HCT116 (cell line): Measurements from ENCODE around the gene FAM13A. TPM values are rescaled to one million over a fixed set of nuclear protein-coding genes. Genes with fewer than 3 reads are reported as not detected.

Source experiments
- ATAC-seq: fragments of 200-7000 bp; cut with Tn5 transposase; 2 replicates; pipeline ENCODE4 v1.9.1; 2020; ENCODE audit warnings: mild to moderate bottlenecking, moderate library complexity
- BruUV-seq: library from RNA; stranded (reverse); fragments of 400-500 nt; replicated peaks from 2 replicates; lab custom pipeline; 2021; lab: Mats Ljungman, UMichigan
- CTCF ChIA-PET: fragments of 300-600 bp; sonication (Branson Sonifier 250); formaldehyde crosslinking; loops from one replicate; lab custom pipeline; 2021; ENCODE audit warnings: antibody characterized with exemption; lab: Charles Lee
- POLR2A ChIA-PET: fragments of 300-600, 350-600 bp; sonication (Branson Sonifier 250); formaldehyde crosslinking; loops from one replicate; lab custom pipeline; 2021; ENCODE audit warnings: antibody characterized with exemption; lab: Charles Lee
- RAD21 ChIA-PET, 2 experiments: fragments of 300-600 bp; sonication (Branson Sonifier 250); formaldehyde crosslinking; loops; one replicate each; lab custom pipeline; 2023; ENCODE audit warnings: low total read pairs in 2 of 2; ENCODE audit not compliant: uncharacterized antibody in 2 of 2, unreplicated experiment in 2 of 2, low non-redundant PET in 1 of 2; lab: Charles Lee
- DNase-seq: peaks from one replicate; pipeline ENCODE4 v3.0.0-alpha.2; 2010; ENCODE audit warnings: low read depth, low spot score
- H2AFZ ChIP-seq: fragments of 200-600 bp; shearing (Covaris generic), sonication (generic); 2 replicates; pipeline ENCODE4 v1.6.1; 2017; ENCODE audit warnings: low read depth, mixed run types, mixed read lengths, antibody characterized with exemption, low read length; ENCODE audit not compliant: poor library complexity, severe bottlenecking
- H3K27ac ChIP-seq: 2 replicates; pipeline ENCODE4 v1.5.1; 2012; ENCODE audit warnings: low read depth, low read length
- H3K27me3 ChIP-seq: fragments of 200-600 bp; sonication (generic); 2 replicates; pipeline ENCODE4 v1.6.1; 2016; ENCODE audit warnings: mixed run types, low read length, mixed read lengths; ENCODE audit not compliant: insufficient read depth
- H3K36me3 ChIP-seq, 2 experiments: fragments of 200-500 bp in 1 of 2; fragments of 200-600 bp in 1 of 2; sonication (Bioruptor generic) in 1 of 2; sonication (generic) in 1 of 2; 2 replicates each; pipeline versions ENCODE4 v1.5.1 to v1.6.1; 2014 to 2016; ENCODE audit warnings: low read length in 2 of 2, inconsistent platforms in 1 of 2, mixed read lengths in 1 of 2, mixed run types in 1 of 2; ENCODE audit not compliant: insufficient read depth in 2 of 2, control insufficient read depth in 1 of 2
- H3K4me1 ChIP-seq, 2 experiments: fragments of 200-600 bp in 1 of 2; sonication (generic) in 1 of 2; 2 replicates each; pipeline versions ENCODE4 v1.5.1 to v1.6.1; 2012 to 2017; ENCODE audit warnings: low read length in 2 of 2, inconsistent platforms in 1 of 2, mild to moderate bottlenecking in 1 of 2, mixed read lengths in 1 of 2, mixed run types in 1 of 2, moderate library complexity in 1 of 2; ENCODE audit not compliant: insufficient read depth in 2 of 2, control insufficient read depth in 1 of 2
- H3K4me2 ChIP-seq: fragments of 200-600 bp; sonication (generic); 2 replicates; pipeline ENCODE4 v1.6.1; 2017; ENCODE audit warnings: mixed run types, low read length, mixed read lengths
- H3K4me3 ChIP-seq, 2 experiments: fragments of 200-600 bp in 1 of 2; sonication (generic) in 1 of 2; replicated peaks in 1 of 2; 2 replicates each; pipeline ENCODE4 v1.5.1; 2011 to 2016; ENCODE audit warnings: low read length in 2 of 2, control low read depth in 1 of 2, low read depth in 1 of 2, mild to moderate bottlenecking in 1 of 2, mixed read lengths in 1 of 2, mixed run types in 1 of 2
- H3K79me2 ChIP-seq: fragments of 200-600 bp; sonication (generic); 2 replicates; pipeline ENCODE4 v1.6.1; 2017; ENCODE audit warnings: mild to moderate bottlenecking, mixed run types, low read length, moderate library complexity, mixed read lengths; ENCODE audit not compliant: insufficient read depth
- H3K9ac ChIP-seq: fragments of 200-600 bp; sonication (generic); 2 replicates; pipeline ENCODE4 v1.6.1; 2016; ENCODE audit warnings: low read length, mixed read lengths
- H3K9me2 ChIP-seq: fragments of 200-600 bp; sonication (generic), shearing (Covaris generic); 2 replicates; pipeline ENCODE4 v1.6.1; 2017; ENCODE audit warnings: mixed run types, mild to moderate bottlenecking, moderate library complexity; ENCODE audit not compliant: insufficient read depth
- H3K9me3 ChIP-seq, 2 experiments: fragments of 200-500 bp in 1 of 2; fragments of 200-600 bp in 1 of 2; sonication (Bioruptor generic) in 1 of 2; sonication (generic) in 1 of 2; 2 replicates each; pipeline ENCODE4 v1.6.1; 2014 to 2017; ENCODE audit warnings: low read length in 2 of 2, mixed read lengths in 2 of 2, inconsistent platforms in 1 of 2, low read depth in 1 of 2, mild to moderate bottlenecking in 1 of 2, mixed run types in 1 of 2, moderate library complexity in 1 of 2; ENCODE audit not compliant: control insufficient read depth in 1 of 2, insufficient read depth in 1 of 2
- H4K20me1 ChIP-seq: fragments of 200-600 bp; sonication (generic), shearing (Covaris generic); 2 replicates; pipeline ENCODE4 v1.6.1; 2017; ENCODE audit warnings: mixed run types, mild to moderate bottlenecking, moderate library complexity; ENCODE audit not compliant: insufficient read depth
- ATF3 ChIP-seq: IDR thresholded peaks from 2 replicates; pipeline ENCODE4 v1.6.1; 2012
- CBX3 ChIP-seq: IDR thresholded peaks from 2 replicates; pipeline ENCODE4 v1.6.1; 2012; ENCODE audit warnings: low read depth
- EGR1 ChIP-seq: IDR thresholded peaks from 2 replicates; pipeline ENCODE4 v1.6.1; 2012; ENCODE audit warnings: low read depth
- EZH2 ChIP-seq: fragments of 200-600 bp; sonication (generic); IDR thresholded peaks from 2 replicates; pipeline ENCODE4 v1.6.1; 2017; ENCODE audit warnings: antibody characterized with exemption, mixed run types
- EZH2phosphoT487 ChIP-seq: fragments of 200-600 bp; IDR thresholded peaks from 2 replicates; pipeline ENCODE4 v1.6.1; 2018; ENCODE audit warnings: antibody characterized with exemption, borderline replicate concordance
- JUND ChIP-seq: IDR thresholded peaks from 2 replicates; pipeline ENCODE4 v1.6.1; 2012
- MAX ChIP-seq: IDR thresholded peaks from 2 replicates; pipeline ENCODE4 v1.6.1; 2012
- POLR2A ChIP-seq: IDR thresholded peaks from 2 replicates; pipeline ENCODE4 v1.7.0; 2011; ENCODE audit warnings: borderline replicate concordance; ENCODE audit not compliant: insufficient read depth, insufficient read length; ENCODE audit errors: extremely low read depth
- POLR2AphosphoS5 ChIP-seq: IDR thresholded peaks from 2 replicates; pipeline ENCODE4 v1.6.1; 2011; ENCODE audit warnings: mild to moderate bottlenecking, low read depth, low read length, moderate library complexity
- RAD21 ChIP-seq: IDR thresholded peaks from 2 replicates; pipeline ENCODE4 v1.6.1; 2012; ENCODE audit warnings: low read depth, mild to moderate bottlenecking
- SIN3A ChIP-seq: IDR thresholded peaks from 2 replicates; pipeline ENCODE4 v1.6.1; 2012; ENCODE audit warnings: low read depth
- TCF7L2 ChIP-seq: IDR thresholded peaks from 2 replicates; pipeline ENCODE4 v1.7.0; 2011; ENCODE audit warnings: borderline replicate concordance, inconsistent platforms; ENCODE audit not compliant: insufficient read depth, insufficient read length; ENCODE audit errors: extremely low read depth
- YY1 ChIP-seq: IDR thresholded peaks from 2 replicates; pipeline ENCODE4 v1.6.1; 2011; ENCODE audit warnings: low read length, low read depth, moderate library complexity, mild to moderate bottlenecking; ENCODE audit not compliant: insufficient replicate concordance; ENCODE audit errors: extremely low read depth
- ZBTB33 ChIP-seq: IDR thresholded peaks from 2 replicates; pipeline ENCODE4 v1.6.1; 2011; ENCODE audit warnings: mild to moderate bottlenecking, low read length, moderate library complexity; ENCODE audit not compliant: insufficient replicate concordance; ENCODE audit errors: extremely low read depth
- ZFX ChIP-seq: fragments of 450-650 bp; IDR thresholded peaks from 2 replicates; pipeline ENCODE4 v1.6.1; 2017
- ZNF274 ChIP-seq: fragments of 200-500 bp; sonication (Bioruptor generic); IDR thresholded peaks from 2 replicates; pipeline ENCODE4 v1.6.1; 2014; ENCODE audit warnings: mild to moderate bottlenecking, low read depth, low read length, inconsistent platforms
- intact Hi-C: fragments of 100-400 bp; cut with micrococcal nuclease; formaldehyde crosslinking; loops from 2 replicates; pipeline ENCODE4 v1.10.0; 2022
- total RNA-seq: library from RNA; stranded (reverse); gene quantifications from one replicate; pipeline ENCODE4 v1.2.1, GENCODE V29; 2021; ENCODE audit not compliant: unreplicated experiment

The FAM13A gene
- total RNA-seq, 1 experiment from 2014 or later = 17.2 TPM

- H4K20me1 ChIP-seq = no peaks in the 10 kb centered on the region
- H2AFZ ChIP-seq = no peak overlapping the region
- ChIA-PET POLR2A (no interaction called here), RAD21 (no interaction called here)
- intact Hi-C loops = no loop called here
- H3K4me1 ChIP-seq = no peaks in the 10 kb centered on the region
- H3K27ac ChIP-seq = no peak overlapping the region
- no peak overlapping the region for H3K4me3 ChIP-seq
- no peaks in the 10 kb centered on the region for H3K9me2 ChIP-seq
- no peaks in the 10 kb centered on the region for H3K36me3 ChIP-seq
- no peaks in the 10 kb centered on the region for H3K27me3 ChIP-seq
- DNase-seq = no peak
- no peak for ATAC-seq
- no peaks in the 10 kb centered on the region for H3K9me3 ChIP-seq
- no TSS peak for BruUV-seq
- H3K9ac ChIP-seq = no peak overlapping the region
- no peak overlapping the region for H3K4me2 ChIP-seq
- no peaks in the 10 kb centered on the region for H3K79me2 ChIP-seq
- TF ChIP-seq TCF7L2 (no peak), EZH2phosphoT487 (no peak), EGR1 (no peak), ZNF274 (no peak), POLR2A (no peak), ZFX (no peak)
- TF ChIP-seq, all 23 proteins: peak for 0
- CTCF ChIA-PET = no interaction called here
These were observed 297.1 kb downstream of the FAM13A start for GRCh38 chr4:88759895-88760290.

GRCh38 chr4:88759039-88759894 is 297.7 kb downstream of the FAM13A start:
- Histone ChIP-seq H3K79me2 (no peaks in the 10 kb centered on the region), H3K9me3 (no peaks in the 10 kb centered on the region), H3K9ac (no peak overlapping the region), H3K27me3 (no peaks in the 10 kb centered on the region), H3K4me3 (no peak overlapping the region), H3K9me2 (no peaks in the 10 kb centered on the region), H3K27ac (no peak overlapping the region), H2AFZ (no peak overlapping the region), H3K4me2 (no peak overlapping the region), H4K20me1 (no peaks in the 10 kb centered on the region), H3K4me1 (no peaks in the 10 kb centered on the region), H3K36me3 (no peaks in the 10 kb centered on the region)
- intact Hi-C loops = no loop called here
- ATAC-seq (no peak), DNase-seq (no peak)
- no peak for TF ChIP-seq ZFX
- no peak for TF ChIP-seq MAX
- no peak for TF ChIP-seq EGR1
- no peak for TF ChIP-seq SIN3A
- no peak for TF ChIP-seq RAD21
- TF ChIP-seq EZH2phosphoT487 = no peak
- TF ChIP-seq JUND = no peak
- no peak for TF ChIP-seq EZH2
- TF ChIP-seq ZBTB33 = no peak
- no peak for TF ChIP-seq CBX3
- no peak for TF ChIP-seq ZNF274
- no peak for TF ChIP-seq YY1
- TF ChIP-seq POLR2AphosphoS5 = no peak
- no peak for TF ChIP-seq ATF3
- ChIA-PET RAD21 (no interaction called here), CTCF (no interaction called here), POLR2A (no interaction called here)
- no TSS peak for BruUV-seq
